SH-SY5Y (cell line): ENCODE data around the gene NCKAP5.

ENCODE experiments used
- GATA2 ChIP-seq: IDR thresholded peaks from 2 replicates; pipeline ENCODE4 v1.6.1; 2011; ENCODE audit warnings: mild to moderate bottlenecking, low read depth, low read length
- GATA3 ChIP-seq: IDR thresholded peaks from 2 replicates; pipeline ENCODE4 v1.6.1; 2011; ENCODE audit warnings: low read depth, mild to moderate bottlenecking, low read length, moderate library complexity

NCKAP5 gene

GRCh38 chr2:133380991-133381390 lies 187.3 kb downstream of the NCKAP5 start:
- TF ChIP-seq GATA3, result no peak

GRCh38 chr2:133378928-133379549 lies 189.2 kb downstream of the NCKAP5 start:
- TF ChIP-seq GATA3 (no peak), GATA2 (no peak)

GRCh38 chr2:133378386-133378785 lies 189.9 kb downstream of the NCKAP5 start:
- no peak for TF ChIP-seq GATA3
- no peak for TF ChIP-seq GATA2

- TF ChIP-seq GATA3, result no peak
- no peak for TF ChIP-seq GATA2
These were observed 190.7 kb downstream of the NCKAP5 start for GRCh38 chr2:133377599-133377998.

- TF ChIP-seq GATA3 (no peak), GATA2 (no peak)
These were observed 191.2 kb downstream of the NCKAP5 start for GRCh38 chr2:133377021-133377481.

- TF ChIP-seq GATA2, result no peak
- TF ChIP-seq GATA3, result no peak
These were observed 193.5 kb downstream of the NCKAP5 start for GRCh38 chr2:133374781-133375180.

GRCh38 chr2:133371286-133371685 lies 197.0 kb downstream of the NCKAP5 start:
- no peak for TF ChIP-seq GATA3
- TF ChIP-seq GATA2, result no peak

GRCh38 chr2:133369901-133370658 lies 198.2 kb downstream of the NCKAP5 start:
- no peak for TF ChIP-seq GATA2
- no peak for TF ChIP-seq GATA3

GRCh38 chr2:133365117-133365516 lies 203.1 kb downstream of the NCKAP5 start:
- TF ChIP-seq GATA2 (no peak), GATA3 (no peak)

- no peak for TF ChIP-seq GATA2
- no peak for TF ChIP-seq GATA3
These were observed 203.6 kb downstream of the NCKAP5 start for GRCh38 chr2:133364636-133365035.

- no peak for TF ChIP-seq GATA2
- no peak for TF ChIP-seq GATA3
These were observed 204.4 kb downstream of the NCKAP5 start for GRCh38 chr2:133363884-133364283.

GRCh38 chr2:133362061-133362476 lies 206.2 kb downstream of the NCKAP5 start:
- TF ChIP-seq GATA3 (no peak), GATA2 (no peak)

- TF ChIP-seq GATA3, result no peak
- no peak for TF ChIP-seq GATA2
These were observed 207.4 kb downstream of the NCKAP5 start for GRCh38 chr2:133360882-133361281.

- TF ChIP-seq GATA2 (no peak), GATA3 (no peak)
These were observed 208.1 kb downstream of the NCKAP5 start for GRCh38 chr2:133360190-133360589.

GRCh38 chr2:133352719-133353118 lies 215.5 kb downstream of the NCKAP5 start:
- TF ChIP-seq GATA3, result no peak
- no peak for TF ChIP-seq GATA2

- TF ChIP-seq GATA3, result no peak
- no peak for TF ChIP-seq GATA2
These were observed 221.6 kb downstream of the NCKAP5 start for GRCh38 chr2:133346654-133347053.
